Neural cell (in vitro differentiated cells): ENCODE results near the gene EEF2KMT. TPM values are rescaled to one million over a fixed set of nuclear protein-coding genes. Genes with fewer than 3 reads are reported as not detected.

Source experiments
- H2AFZ ChIP-seq: fragments of 200-600, 300-800 bp; sonication (generic), shearing (Covaris generic); 2 replicates; pipeline ENCODE4 v1.6.0; 2014; ENCODE audit warnings: low read depth, mild to moderate bottlenecking, antibody characterized with exemption, low read length, moderate library complexity
- H3F3A ChIP-seq: fragments of 200-600 bp; shearing (Covaris generic); 2 replicates; pipeline ENCODE4 v1.6.1; 2016; ENCODE audit warnings: mild to moderate bottlenecking, moderate library complexity, mixed read lengths, antibody characterized with exemption, low read length; ENCODE audit not compliant: insufficient read depth, poor library complexity, severe bottlenecking
- H3K27ac ChIP-seq: fragments of 200-600, 300-800 bp; sonication (generic), shearing (Covaris generic); 2 replicates; pipeline ENCODE4 v1.5.1; 2014; ENCODE audit warnings: mild to moderate bottlenecking, low read length, moderate library complexity
- H3K27me3 ChIP-seq: fragments of 300-800, 200-600 bp; sonication (generic), shearing (Covaris generic); 2 replicates; pipeline ENCODE4 v1.6.0; 2014; ENCODE audit warnings: mild to moderate bottlenecking, low read depth, low read length, moderate library complexity; ENCODE audit not compliant: insufficient read depth
- H3K36me3 ChIP-seq: fragments of 300-800, 200-600 bp; sonication (generic), shearing (Covaris generic); 2 replicates; pipeline ENCODE4 v1.5.1; 2014; ENCODE audit warnings: mild to moderate bottlenecking, antibody characterized with exemption, low read length, moderate library complexity; ENCODE audit not compliant: insufficient read depth
- H3K4me2 ChIP-seq: fragments of 300-800, 200-600 bp; sonication (generic), shearing (Covaris generic); 2 replicates; pipeline ENCODE4 v1.6.0; 2014; ENCODE audit warnings: mild to moderate bottlenecking, low read length
- H3K4me3 ChIP-seq: fragments of 300-800, 200-600 bp; sonication (generic), shearing (Covaris generic); 2 replicates; pipeline ENCODE4 v1.5.1; 2014; ENCODE audit warnings: mild to moderate bottlenecking, low read length, moderate library complexity
- H3K79me2 ChIP-seq: fragments of 200-600 bp; shearing (Covaris generic); replicated peaks from 2 replicates; pipeline ENCODE4 v1.6.0; 2014; ENCODE audit warnings: mild to moderate bottlenecking, low read length, moderate library complexity; ENCODE audit not compliant: insufficient read depth
- H3K9ac ChIP-seq: fragments of 300-800, 200-600 bp; sonication (generic), shearing (Covaris generic); 2 replicates; pipeline ENCODE4 v1.6.1; 2016; ENCODE audit warnings: mild to moderate bottlenecking, low read length, mixed read lengths
- H3K9me2 ChIP-seq: fragments of 200-600 bp; shearing (Covaris generic); 2 replicates; pipeline ENCODE4 v1.6.1; 2016; ENCODE audit warnings: mild to moderate bottlenecking, low read length, mixed read lengths; ENCODE audit not compliant: insufficient read depth
- H3K9me3 ChIP-seq: fragments of 200-600, 300-800 bp; sonication (generic), shearing (Covaris generic); 2 replicates; pipeline ENCODE4 v1.6.1; 2016; ENCODE audit warnings: mild to moderate bottlenecking, mixed run types, low read length, moderate library complexity, mixed read lengths
- H4K20me1 ChIP-seq: fragments of 200-600 bp; shearing (Covaris generic); 2 replicates; pipeline ENCODE4 v1.6.1; 2016; ENCODE audit warnings: mild to moderate bottlenecking, mixed run types; ENCODE audit not compliant: insufficient read depth
- CTCF ChIP-seq: fragments of 450-650 bp; IDR thresholded peaks from 2 replicates; pipeline ENCODE4 v1.5.1; 2014; ENCODE audit warnings: antibody characterized with exemption, mild to moderate bottlenecking, moderate library complexity; ENCODE audit not compliant: poor library complexity, severe bottlenecking
- EP300 ChIP-seq: fragments of 450-650 bp; conservative IDR thresholded peaks from 2 replicates; pipeline ENCODE4 v1.6.1; 2014; ENCODE audit warnings: antibody characterized with exemption, mild to moderate bottlenecking, moderate library complexity; ENCODE audit not compliant: poor library complexity, severe bottlenecking
- EZH2 ChIP-seq: fragments of 200-600, 300-800 bp; shearing (Covaris generic), sonication (generic); IDR thresholded peaks from 2 replicates; pipeline ENCODE4 v1.6.1; 2014; ENCODE audit warnings: antibody characterized with exemption, low read length, borderline replicate concordance, mild to moderate bottlenecking; ENCODE audit not compliant: insufficient read depth, poor library complexity, severe bottlenecking
- MXI1 ChIP-seq: fragments of 450-650 bp; conservative IDR thresholded peaks from 2 replicates; pipeline ENCODE4 v1.6.1; 2014; ENCODE audit warnings: antibody characterized with exemption, mild to moderate bottlenecking; ENCODE audit not compliant: poor library complexity, severe bottlenecking
- POLR2AphosphoS5 ChIP-seq: IDR thresholded peaks from 2 replicates; pipeline ENCODE4 v1.6.1; 2012
- RAD21 ChIP-seq: fragments of 450-650 bp; conservative IDR thresholded peaks from 2 replicates; pipeline ENCODE4 v1.6.1; 2014; ENCODE audit warnings: antibody characterized with exemption, mild to moderate bottlenecking, moderate library complexity
- REST ChIP-seq: IDR thresholded peaks from 2 replicates; pipeline ENCODE4 v1.6.1; 2012; ENCODE audit warnings: borderline replicate concordance
- SMC3 ChIP-seq: fragments of 450-650 bp; conservative IDR thresholded peaks from 2 replicates; pipeline ENCODE4 v1.6.1; 2014; ENCODE audit warnings: antibody characterized with exemption, mild to moderate bottlenecking, moderate library complexity; ENCODE audit not compliant: poor library complexity
- TAF1 ChIP-seq: IDR thresholded peaks from 2 replicates; pipeline ENCODE4 v1.6.1; 2012; ENCODE audit warnings: low read depth
- polyA plus RNA-seq: library from polyadenylated mRNA; depleted of rRNA; stranded (reverse); fragments of >200 nt; gene quantifications from 2 replicates; pipeline ENCODE4 v1.2.3, GENCODE V29; 2014

The EEF2KMT gene
- polyA plus RNA-seq, 1 donor from 2014 or later: 4.6 TPM

- no peaks in the 10 kb centered on the region for H3F3A ChIP-seq
- no peaks in the 10 kb centered on the region for H3K9me3 ChIP-seq
- H3K27ac ChIP-seq: no peak overlapping the region
- H3K9ac ChIP-seq: no peak overlapping the region
- H3K27me3 ChIP-seq: no peaks in the 10 kb centered on the region
- no peak overlapping the region for H3K4me3 ChIP-seq
- no peaks in the 10 kb centered on the region for H4K20me1 ChIP-seq
- TF ChIP-seq SMC3 (no peak), REST (no peak), RAD21 (no peak), POLR2AphosphoS5 (no peak), MXI1 (no peak), EZH2 (no peak), TAF1 (no peak), EP300 (no peak)
- no peaks in the 10 kb centered on the region for H3K79me2 ChIP-seq
- no peak overlapping the region for H2AFZ ChIP-seq
- H3K9me2 ChIP-seq: no peaks in the 10 kb centered on the region
- no peaks in the 10 kb centered on the region for H3K36me3 ChIP-seq
- no peak overlapping the region for H3K4me2 ChIP-seq
Observed at GRCh38 chr16:5062051-5062450, 35.5 kb downstream of the EEF2KMT start.

GRCh38 chr16:5060073-5060641, 37.4 kb downstream of the EEF2KMT start:
- Histone ChIP-seq H3K9me2 (no peaks in the 10 kb centered on the region), H3K27me3 (no peaks in the 10 kb centered on the region), H3K4me3 (no peak overlapping the region), H2AFZ (no peak overlapping the region), H3K9ac (no peak overlapping the region), H4K20me1 (no peaks in the 10 kb centered on the region), H3K27ac (no peak overlapping the region), H3F3A (no peaks in the 10 kb centered on the region), H3K79me2 (no peaks in the 10 kb centered on the region), H3K4me2 (no peak overlapping the region), H3K36me3 (no peaks in the 10 kb centered on the region), H3K9me3 (no peaks in the 10 kb centered on the region)
- no peak for TF ChIP-seq TAF1
- TF ChIP-seq MXI1: no peak
- TF ChIP-seq CTCF: no peak
